Nephron progenitor cell (in vitro differentiated cells): ENCODE data around the gene TRIM36.

Experiments
- DNase-seq: peaks from one replicate; pipeline ENCODE4 v3.0.0; 2021
- H3K27ac Mint-ChIP-seq: 2 replicates; pipeline ENCODE4 v1.8.0; 2021; ENCODE audit warnings: mild to moderate bottlenecking, moderate library complexity, mixed read lengths
- H3K27me3 Mint-ChIP-seq: 2 replicates; pipeline ENCODE4 v1.8.0; 2021; ENCODE audit warnings: mild to moderate bottlenecking, low read depth, mixed read lengths; ENCODE audit not compliant: poor library complexity
- H3K36me3 Mint-ChIP-seq: 2 replicates; pipeline ENCODE4 v1.8.0; 2021; ENCODE audit warnings: low read depth, mixed read lengths
- H3K4me1 Mint-ChIP-seq: 2 replicates; pipeline ENCODE4 v1.8.0; 2021; ENCODE audit warnings: mixed read lengths
- H3K4me3 Mint-ChIP-seq: 2 replicates; pipeline ENCODE4 v1.8.0; 2021; ENCODE audit warnings: mild to moderate bottlenecking, moderate library complexity, mixed read lengths
- H3K9me3 Mint-ChIP-seq: 2 replicates; pipeline ENCODE4 v1.8.0; 2021; ENCODE audit warnings: mild to moderate bottlenecking, moderate library complexity, mixed read lengths
- TF ChIP-seq, protein P1 (sequence below): fragments of 200-600 bp; sonication (generic); IDR thresholded peaks from 2 replicates; pipeline ENCODE4 v1.5.0; 2021; ENCODE audit warnings: antibody characterized with exemption

The TRIM36 gene

DNA sequence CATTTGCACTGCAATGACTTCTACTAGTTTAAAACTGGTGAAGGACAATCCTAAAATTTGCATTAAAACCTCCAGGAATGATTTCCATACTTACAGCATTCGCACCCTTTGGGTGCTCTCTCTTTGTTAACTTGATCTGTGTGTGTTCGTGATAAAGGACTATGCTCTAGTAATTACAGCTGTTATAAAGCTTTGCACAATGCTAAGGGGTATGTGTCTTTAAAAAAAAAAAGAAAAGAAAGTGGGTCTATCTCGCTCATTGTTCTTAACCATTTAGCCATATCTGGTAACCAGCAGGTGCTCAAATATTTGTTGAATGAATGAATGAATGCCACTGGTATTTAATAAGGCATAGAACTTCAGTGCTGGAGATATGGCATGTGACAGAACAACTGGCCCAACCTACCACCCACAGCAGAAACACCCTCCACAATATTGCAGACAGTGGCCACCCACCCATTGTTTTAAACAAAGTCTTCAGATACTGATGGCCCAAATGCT lies 8.7 kb downstream of the TRIM36 start:
- Mint-ChIP-seq H3K9me3 (peaks cover 34% of the 10 kb centered on the region), H3K36me3 (peaks cover 48% of the 10 kb centered on the region), H3K27me3 (no peaks in the 10 kb centered on the region)

DNA sequence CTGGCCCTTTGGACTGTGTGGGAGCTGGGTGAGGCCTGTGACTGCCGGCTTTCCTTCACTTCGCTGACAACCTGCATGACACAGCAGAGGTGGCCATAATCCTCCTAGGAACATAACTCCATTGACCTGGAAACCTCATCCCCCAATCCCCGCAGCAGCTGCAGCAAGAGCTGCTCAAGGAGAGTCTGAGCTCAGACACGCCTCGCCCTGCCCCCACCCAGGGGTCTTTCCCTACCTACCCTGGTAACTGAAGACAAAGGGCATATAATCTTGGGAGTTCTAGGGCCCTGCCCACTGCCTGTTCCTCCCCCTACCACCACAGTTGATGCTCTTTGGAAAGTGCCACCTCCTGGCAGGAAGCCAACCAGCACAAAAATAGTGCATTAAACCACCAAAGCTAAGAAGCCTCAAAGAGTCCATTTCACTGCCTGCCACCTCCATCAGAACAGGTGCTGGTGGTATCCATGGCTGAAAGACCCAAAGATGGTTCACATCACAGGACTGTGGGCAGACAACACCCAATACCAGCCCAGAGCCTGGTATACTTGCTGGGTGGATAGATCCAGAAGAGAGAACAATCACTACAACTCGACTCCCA lies 18.4 kb downstream of the TRIM36 start:
- H3K27ac Mint-ChIP-seq, result no peak overlapping the region
- H3K27me3 Mint-ChIP-seq, result peaks cover 3% of the 10 kb centered on the region
- DNase-seq, result no peak
- H3K9me3 Mint-ChIP-seq, result peaks cover 51% of the 10 kb centered on the region
- H3K4me3 Mint-ChIP-seq, result no peak overlapping the region
- H3K4me1 Mint-ChIP-seq, result peaks cover 5% of the 10 kb centered on the region
- peaks cover 57% of the 10 kb centered on the region for H3K36me3 Mint-ChIP-seq
- TF ChIP-seq, protein P1, sequence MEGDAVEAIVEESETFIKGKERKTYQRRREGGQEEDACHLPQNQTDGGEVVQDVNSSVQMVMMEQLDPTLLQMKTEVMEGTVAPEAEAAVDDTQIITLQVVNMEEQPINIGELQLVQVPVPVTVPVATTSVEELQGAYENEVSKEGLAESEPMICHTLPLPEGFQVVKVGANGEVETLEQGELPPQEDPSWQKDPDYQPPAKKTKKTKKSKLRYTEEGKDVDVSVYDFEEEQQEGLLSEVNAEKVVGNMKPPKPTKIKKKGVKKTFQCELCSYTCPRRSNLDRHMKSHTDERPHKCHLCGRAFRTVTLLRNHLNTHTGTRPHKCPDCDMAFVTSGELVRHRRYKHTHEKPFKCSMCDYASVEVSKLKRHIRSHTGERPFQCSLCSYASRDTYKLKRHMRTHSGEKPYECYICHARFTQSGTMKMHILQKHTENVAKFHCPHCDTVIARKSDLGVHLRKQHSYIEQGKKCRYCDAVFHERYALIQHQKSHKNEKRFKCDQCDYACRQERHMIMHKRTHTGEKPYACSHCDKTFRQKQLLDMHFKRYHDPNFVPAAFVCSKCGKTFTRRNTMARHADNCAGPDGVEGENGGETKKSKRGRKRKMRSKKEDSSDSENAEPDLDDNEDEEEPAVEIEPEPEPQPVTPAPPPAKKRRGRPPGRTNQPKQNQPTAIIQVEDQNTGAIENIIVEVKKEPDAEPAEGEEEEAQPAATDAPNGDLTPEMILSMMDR, result no peak

More for the DNA sequence above, 8.7 kb downstream of the TRIM36 start:
- Mint-ChIP-seq H3K4me1 (no peaks in the 10 kb centered on the region), H3K4me3 (no peak overlapping the region), H3K27ac (no peak overlapping the region)
- TF ChIP-seq, protein P1, result no peak
- DNase-seq, result no peak

GRCh38 chr5:115150512-115150911 lies 19.2 kb downstream of the TRIM36 start:
- peaks cover 3% of the 10 kb centered on the region for H3K27me3 Mint-ChIP-seq
- peaks cover 5% of the 10 kb centered on the region for H3K4me1 Mint-ChIP-seq
- peaks cover 49% of the 10 kb centered on the region for H3K36me3 Mint-ChIP-seq
- no peak overlapping the region for H3K4me3 Mint-ChIP-seq
- no peak overlapping the region for H3K27ac Mint-ChIP-seq
- H3K9me3 Mint-ChIP-seq, result peaks cover 43% of the 10 kb centered on the region
- TF ChIP-seq, protein P1, result no peak
- DNase-seq, result no peak

DNA sequence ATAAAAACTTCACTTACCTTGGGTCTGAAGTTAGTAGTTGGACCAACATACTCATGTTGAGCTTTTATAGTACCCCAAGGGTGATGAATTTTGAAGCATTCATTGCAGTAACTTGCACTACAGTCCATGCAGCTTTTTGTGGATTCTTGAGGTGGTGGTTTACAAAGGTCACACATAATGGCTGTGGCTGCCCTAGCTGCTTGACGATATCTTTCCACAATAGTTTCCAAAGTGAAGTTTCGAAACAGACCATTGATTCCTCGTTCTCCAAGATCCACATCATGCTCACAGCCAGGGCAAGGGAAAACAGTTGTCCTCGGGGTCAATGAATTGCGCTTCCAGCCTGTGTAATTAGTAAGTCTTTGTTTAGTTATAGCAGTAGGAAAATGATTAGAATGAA lies 22.7 kb downstream of the TRIM36 start:
- H3K27ac Mint-ChIP-seq, result no peak overlapping the region
- TF ChIP-seq, protein P1, result no peak
- peaks cover 17% of the 10 kb centered on the region for H3K36me3 Mint-ChIP-seq
- no peak overlapping the region for H3K4me3 Mint-ChIP-seq
- peaks cover 5% of the 10 kb centered on the region for H3K4me1 Mint-ChIP-seq
- H3K9me3 Mint-ChIP-seq, result peaks cover 14% of the 10 kb centered on the region
- peaks cover 3% of the 10 kb centered on the region for H3K27me3 Mint-ChIP-seq
- no peak for DNase-seq

DNA sequence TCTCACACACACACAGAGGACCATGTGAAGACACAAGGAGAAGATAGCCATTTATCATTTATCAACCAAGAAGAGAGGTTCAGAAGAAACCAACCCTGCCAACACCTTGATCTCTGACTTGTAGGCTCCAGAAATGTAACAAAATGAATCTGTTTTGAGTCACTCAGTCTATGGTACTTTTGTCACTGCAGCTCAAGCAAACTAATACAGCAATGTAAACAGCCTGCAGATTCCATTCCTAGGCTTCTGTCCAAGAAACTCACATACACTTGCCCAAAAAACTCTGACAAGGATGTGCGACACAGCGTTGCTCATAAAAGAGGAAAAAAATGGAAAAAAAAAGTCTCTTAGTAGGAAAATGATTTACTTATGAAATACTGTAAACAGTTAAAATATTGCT lies 33.4 kb downstream of the TRIM36 start:
- H3K4me3 Mint-ChIP-seq, result no peak overlapping the region
- H3K36me3 Mint-ChIP-seq, result peaks cover 6% of the 10 kb centered on the region
- H3K27ac Mint-ChIP-seq, result no peak overlapping the region
- H3K9me3 Mint-ChIP-seq, result no peaks in the 10 kb centered on the region
- no peaks in the 10 kb centered on the region for H3K27me3 Mint-ChIP-seq
- DNase-seq, result no peak
- H3K4me1 Mint-ChIP-seq, result no peaks in the 10 kb centered on the region
- TF ChIP-seq, protein P1, result no peak

DNA sequence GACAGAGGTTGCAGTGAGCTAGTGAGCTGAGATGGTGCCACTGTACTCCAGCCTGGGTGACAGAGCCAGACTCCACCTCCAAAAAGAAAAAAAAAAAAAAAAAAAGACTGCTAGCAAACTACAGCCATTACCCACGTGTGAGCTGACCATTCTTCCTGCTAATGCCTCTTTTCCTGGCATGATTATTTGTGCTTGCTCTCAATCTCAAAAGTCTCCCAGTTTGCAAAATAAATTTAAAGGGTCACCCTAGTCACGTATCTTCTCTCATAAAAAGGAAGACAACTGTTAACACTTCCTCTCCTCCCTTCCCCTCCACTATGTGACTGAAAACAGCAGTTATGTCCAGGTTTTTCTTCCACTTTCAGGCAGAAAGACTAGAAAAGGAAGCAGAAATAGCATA lies 37.2 kb downstream of the TRIM36 start:
- H3K4me1 Mint-ChIP-seq, result no peaks in the 10 kb centered on the region
- H3K36me3 Mint-ChIP-seq, result peaks cover 5% of the 10 kb centered on the region
- no peaks in the 10 kb centered on the region for H3K9me3 Mint-ChIP-seq
- TF ChIP-seq, protein P1, result no peak
- H3K27ac Mint-ChIP-seq, result no peak overlapping the region
- H3K27me3 Mint-ChIP-seq, result no peaks in the 10 kb centered on the region
- no peak overlapping the region for H3K4me3 Mint-ChIP-seq
- no peak for DNase-seq
